ENCODE results near the gene WBP1.

WBP1 gene

DNA sequence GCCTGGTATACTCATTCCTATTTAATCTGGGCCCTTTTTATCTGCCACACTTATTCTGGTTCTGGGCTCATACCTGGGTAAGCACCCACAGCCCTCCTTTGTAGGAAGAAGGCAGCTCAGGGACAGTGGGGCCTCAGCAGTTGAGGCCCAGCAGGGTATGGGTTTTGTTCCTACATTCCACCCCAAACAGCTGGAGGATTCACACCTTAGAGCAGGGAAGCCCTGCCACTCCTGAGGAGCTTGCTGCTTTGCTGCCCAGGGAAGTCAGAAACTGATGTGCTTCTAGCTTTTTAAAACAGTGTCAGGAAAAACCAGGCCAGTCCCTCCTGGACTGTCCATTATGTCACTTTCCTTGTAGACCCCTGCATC, 42.3 kb downstream of the WBP1 start:
- Histone ChIP-seq H3K18ac (ENCODE audit: low read length) (no peak overlapping the region), H3K79me1 (ENCODE audit: low read length) (no peaks in the 10 kb centered on the region), H3K4ac (ENCODE audit: low read depth, low read length) (no peak overlapping the region), H2BK120ac (ENCODE audit: low read depth, low read length) (no peak overlapping the region), H3K36me3 (ENCODE audit: control insufficient read depth, insufficient read depth, low read length) (no peaks in the 10 kb centered on the region), H4K5ac (ENCODE audit: low read length) (no peak overlapping the region), H4K8ac (ENCODE audit: low read depth, low read length) (no peak overlapping the region), H2BK15ac (replicated peaks; ENCODE audit: low read depth) (no peak overlapping the region), H3K27ac (ENCODE audit: low read depth, low read length) (no peak overlapping the region), H3K4me3 (ENCODE audit: low read length) (no peak overlapping the region), H3K79me2 (ENCODE audit: control insufficient read depth, insufficient read depth, low read length) (no peaks in the 10 kb centered on the region), H3K56ac (ENCODE audit: low read length) (no peak overlapping the region), H3K4me2 (ENCODE audit: low read length) (no peak overlapping the region), H3K23ac (ENCODE audit: low read length) (no peak overlapping the region), H3K27me3 (ENCODE audit: insufficient read depth, low read length, poor library complexity) (peaks cover 79% of the 10 kb centered on the region), H3K4me1 (ENCODE audit: control insufficient read depth, low read depth, low read length) (peaks cover 3% of the 10 kb centered on the region), H3K9ac (ENCODE audit: low read length) (no peak overlapping the region), H2AK5ac (ENCODE audit: low read length) (no peak overlapping the region), H2BK5ac (ENCODE audit: low read length) (no peak overlapping the region)
- peak; percentile 36 for DNase-seq

DNA sequence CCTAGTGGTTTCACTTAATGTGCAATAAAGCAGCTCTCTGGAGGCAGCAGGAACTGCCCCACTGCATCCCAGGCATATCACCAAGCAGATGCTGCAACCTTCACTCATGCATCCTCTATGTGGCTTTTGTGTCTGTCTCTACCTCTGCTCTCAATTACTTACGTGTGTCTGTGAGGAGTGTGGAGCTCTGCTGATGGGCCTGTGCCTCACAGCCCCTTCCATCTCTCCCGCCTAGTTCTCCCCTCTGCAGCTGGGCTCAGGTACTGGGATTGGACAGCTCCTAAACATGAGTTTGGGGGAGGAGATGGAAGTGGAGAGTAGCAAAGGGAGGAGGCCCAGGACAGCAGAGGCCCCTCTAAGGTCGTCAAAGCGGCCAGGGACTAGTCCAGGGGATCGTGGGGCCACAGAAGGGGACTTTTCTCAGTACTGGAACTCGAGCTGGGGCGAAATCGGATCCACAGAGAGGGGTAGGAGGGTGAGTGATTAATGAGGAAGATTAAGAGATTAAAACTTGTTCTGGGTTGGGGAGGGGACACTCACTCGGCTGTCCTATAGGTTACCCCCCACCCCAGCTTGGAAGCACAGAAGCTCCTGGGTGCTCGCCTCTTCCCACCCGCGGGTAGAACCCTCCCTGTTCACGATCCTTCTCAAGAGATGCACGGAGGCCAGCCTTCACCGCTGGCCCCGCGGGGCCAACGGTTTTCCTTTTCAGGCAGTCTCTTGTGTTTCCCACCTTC, 43.3 kb downstream of the WBP1 start:
- peak; percentile 57 for DNase-seq
- H4K5ac ChIP-seq (ENCODE audit: low read length): no peak overlapping the region
- no peak overlapping the region for H3K9ac ChIP-seq (ENCODE audit: low read length)
- H3K27me3 ChIP-seq (ENCODE audit: insufficient read depth, low read length, poor library complexity): peaks cover 77% of the 10 kb centered on the region
- no peak overlapping the region for H3K4me3 ChIP-seq (ENCODE audit: low read length)
- H3K79me2 ChIP-seq (ENCODE audit: control insufficient read depth, insufficient read depth, low read length): no peaks in the 10 kb centered on the region
- H3K27ac ChIP-seq (ENCODE audit: low read depth, low read length): no peak overlapping the region
- no peak overlapping the region for H2BK5ac ChIP-seq (ENCODE audit: low read length)
- H2BK120ac ChIP-seq (ENCODE audit: low read depth, low read length): no peak overlapping the region
- WGBS (ENCODE audit: extremely low coverage, insufficient coverage, low lambda C conversion rate): no CpG with 5 or more reads among the region's 18 CpGs
- H2BK15ac ChIP-seq (replicated peaks; ENCODE audit: low read depth): no peak overlapping the region
- H2AK5ac ChIP-seq (ENCODE audit: low read length): no peak overlapping the region
- H4K8ac ChIP-seq (ENCODE audit: low read depth, low read length): no peak overlapping the region
- H3K4me1 ChIP-seq (ENCODE audit: control insufficient read depth, low read depth, low read length): peaks cover 3% of the 10 kb centered on the region
- H3K23ac ChIP-seq (ENCODE audit: low read length): no peak overlapping the region
- H3K4ac ChIP-seq (ENCODE audit: low read depth, low read length): no peak overlapping the region
- H3K18ac ChIP-seq (ENCODE audit: low read length): no peak overlapping the region
- no peak overlapping the region for H3K4me2 ChIP-seq (ENCODE audit: low read length)
- H3K56ac ChIP-seq (ENCODE audit: low read length): no peak overlapping the region
- H3K79me1 ChIP-seq (ENCODE audit: low read length): no peaks in the 10 kb centered on the region
- no peaks in the 10 kb centered on the region for H3K36me3 ChIP-seq (ENCODE audit: control insufficient read depth, insufficient read depth, low read length)

DNA sequence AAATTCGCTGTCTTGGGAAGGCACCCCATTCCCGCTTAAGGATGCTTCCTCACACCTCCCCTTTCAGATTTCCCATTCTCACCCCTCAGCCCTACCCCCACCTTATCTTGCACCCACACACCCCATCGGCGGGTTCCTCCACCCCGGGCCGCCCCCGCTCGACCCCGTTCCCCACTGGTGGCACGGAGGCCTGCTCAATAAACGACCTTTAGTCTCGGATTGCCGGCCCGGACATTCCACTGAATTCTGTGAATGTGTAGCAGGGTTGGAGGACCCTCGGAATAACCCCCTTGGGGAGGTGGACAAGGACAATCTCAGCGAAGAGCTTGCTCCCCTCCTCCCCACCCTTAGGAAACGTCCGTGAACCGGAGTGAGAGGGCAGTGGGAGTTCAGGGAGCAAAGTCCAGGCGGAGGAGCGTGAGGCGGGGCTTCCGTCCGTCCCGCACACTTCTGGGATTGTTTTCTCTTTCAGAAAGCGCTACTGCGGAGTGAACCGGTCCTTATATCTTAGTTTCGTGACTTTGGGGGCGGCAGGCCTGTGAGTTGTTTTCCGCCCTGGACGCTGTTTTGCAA, 44.0 kb downstream of the WBP1 start:
- H3K4me1 ChIP-seq (ENCODE audit: control insufficient read depth, low read depth, low read length): peaks cover 7% of the 10 kb centered on the region
- H2BK15ac ChIP-seq (replicated peaks; ENCODE audit: low read depth): no peak overlapping the region
- H4K8ac ChIP-seq (ENCODE audit: low read depth, low read length): no peak overlapping the region
- H3K23ac ChIP-seq (ENCODE audit: low read length): peak overlapping the region; percentile 48
- no CpG with 5 or more reads among the region's 32 CpGs for WGBS (ENCODE audit: extremely low coverage, insufficient coverage, low lambda C conversion rate)
- H3K4me2 ChIP-seq (ENCODE audit: low read length): peak overlapping the region; percentile 20
- H2BK5ac ChIP-seq (ENCODE audit: low read length): no peak overlapping the region
- no peaks in the 10 kb centered on the region for H3K79me2 ChIP-seq (ENCODE audit: control insufficient read depth, insufficient read depth, low read length)
- peaks cover 70% of the 10 kb centered on the region for H3K27me3 ChIP-seq (ENCODE audit: insufficient read depth, low read length, poor library complexity)
- H3K36me3 ChIP-seq (ENCODE audit: control insufficient read depth, insufficient read depth, low read length): no peaks in the 10 kb centered on the region
- no peak overlapping the region for H2BK120ac ChIP-seq (ENCODE audit: low read depth, low read length)
- H3K18ac ChIP-seq (ENCODE audit: low read length): no peak overlapping the region
- H3K27ac ChIP-seq (ENCODE audit: low read depth, low read length): no peak overlapping the region
- H3K79me1 ChIP-seq (ENCODE audit: low read length): no peaks in the 10 kb centered on the region
- peak overlapping the region; percentile 81 for H3K56ac ChIP-seq (ENCODE audit: low read length)
- peak overlapping the region; percentile 18 for H3K4me3 ChIP-seq (ENCODE audit: low read length)
- H3K4ac ChIP-seq (ENCODE audit: low read depth, low read length): no peak overlapping the region
- no peak overlapping the region for H2AK5ac ChIP-seq (ENCODE audit: low read length)
- H3K9ac ChIP-seq (ENCODE audit: low read length): peak overlapping the region; percentile 46
- no peak overlapping the region for H4K5ac ChIP-seq (ENCODE audit: low read length)
- no peak for DNase-seq

DNA sequence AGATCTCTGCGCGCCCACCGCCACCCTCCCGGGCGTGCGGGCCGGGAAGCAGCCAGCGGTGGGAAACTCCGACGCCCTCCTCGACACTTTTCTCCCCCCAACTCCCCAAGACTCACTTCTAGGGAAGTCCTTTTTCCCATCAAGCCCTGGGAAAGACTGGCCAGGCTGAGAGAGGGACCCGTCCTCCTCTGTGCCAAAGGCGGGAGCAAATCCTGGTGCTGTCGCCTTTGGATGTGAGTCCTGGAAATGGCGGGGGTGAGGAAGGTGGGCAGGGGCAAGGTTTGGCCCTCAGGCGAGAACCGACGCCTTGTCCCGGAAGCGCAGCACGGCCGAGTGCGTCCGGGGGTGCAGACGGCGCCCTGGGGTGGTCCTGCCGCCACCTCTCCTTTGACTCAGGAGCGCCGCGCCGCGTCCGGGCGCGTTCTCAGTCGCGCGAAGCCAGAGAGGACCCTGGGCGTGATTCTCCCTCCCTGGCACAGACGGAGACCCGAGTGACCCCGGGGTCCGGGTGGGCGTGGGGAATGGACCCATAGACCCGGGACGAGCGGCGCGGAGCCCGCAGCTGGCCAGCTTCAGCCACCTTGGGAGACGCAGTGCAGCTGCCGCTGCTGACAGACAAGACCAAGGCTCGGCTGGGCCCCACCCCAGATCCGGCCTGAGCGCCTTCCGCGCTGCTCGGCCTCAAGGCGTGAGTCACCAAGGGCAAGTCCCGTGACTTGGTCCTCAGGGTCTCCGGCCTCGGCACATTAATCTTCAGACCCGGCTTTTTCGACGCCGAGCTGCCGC, 44.7 kb downstream of the WBP1 start:
- Histone ChIP-seq H3K18ac (ENCODE audit: low read length) (peak overlapping the region; percentile 22), H3K27me3 (ENCODE audit: insufficient read depth, low read length, poor library complexity) (peaks cover 63% of the 10 kb centered on the region), H2AK5ac (ENCODE audit: low read length) (no peak overlapping the region), H2BK5ac (ENCODE audit: low read length) (no peak overlapping the region), H2BK120ac (ENCODE audit: low read depth, low read length) (no peak overlapping the region), H3K36me3 (ENCODE audit: control insufficient read depth, insufficient read depth, low read length) (no peaks in the 10 kb centered on the region), H3K4me1 (ENCODE audit: control insufficient read depth, low read depth, low read length) (peaks cover 7% of the 10 kb centered on the region), H3K27ac (ENCODE audit: low read depth, low read length) (no peak overlapping the region), H4K8ac (ENCODE audit: low read depth, low read length) (no peak overlapping the region), H3K9ac (ENCODE audit: low read length) (peak overlapping the region; percentile 46), H2BK15ac (replicated peaks; ENCODE audit: low read depth) (no peak overlapping the region), H3K79me2 (ENCODE audit: control insufficient read depth, insufficient read depth, low read length) (no peaks in the 10 kb centered on the region), H3K79me1 (ENCODE audit: low read length) (no peaks in the 10 kb centered on the region), H3K4ac (ENCODE audit: low read depth, low read length) (no peak overlapping the region), H4K5ac (ENCODE audit: low read length) (no peak overlapping the region), H3K56ac (ENCODE audit: low read length) (peak overlapping the region; percentile 81), H3K4me2 (ENCODE audit: low read length) (peak overlapping the region; percentile 20), H3K4me3 (ENCODE audit: low read length) (peak overlapping the region; percentile 18), H3K23ac (ENCODE audit: low read length) (no peak overlapping the region)
- peak; percentile 78 for DNase-seq
- WGBS (ENCODE audit: extremely low coverage, insufficient coverage, low lambda C conversion rate): no CpG with 5 or more reads among the region's 67 CpGs

DNA sequence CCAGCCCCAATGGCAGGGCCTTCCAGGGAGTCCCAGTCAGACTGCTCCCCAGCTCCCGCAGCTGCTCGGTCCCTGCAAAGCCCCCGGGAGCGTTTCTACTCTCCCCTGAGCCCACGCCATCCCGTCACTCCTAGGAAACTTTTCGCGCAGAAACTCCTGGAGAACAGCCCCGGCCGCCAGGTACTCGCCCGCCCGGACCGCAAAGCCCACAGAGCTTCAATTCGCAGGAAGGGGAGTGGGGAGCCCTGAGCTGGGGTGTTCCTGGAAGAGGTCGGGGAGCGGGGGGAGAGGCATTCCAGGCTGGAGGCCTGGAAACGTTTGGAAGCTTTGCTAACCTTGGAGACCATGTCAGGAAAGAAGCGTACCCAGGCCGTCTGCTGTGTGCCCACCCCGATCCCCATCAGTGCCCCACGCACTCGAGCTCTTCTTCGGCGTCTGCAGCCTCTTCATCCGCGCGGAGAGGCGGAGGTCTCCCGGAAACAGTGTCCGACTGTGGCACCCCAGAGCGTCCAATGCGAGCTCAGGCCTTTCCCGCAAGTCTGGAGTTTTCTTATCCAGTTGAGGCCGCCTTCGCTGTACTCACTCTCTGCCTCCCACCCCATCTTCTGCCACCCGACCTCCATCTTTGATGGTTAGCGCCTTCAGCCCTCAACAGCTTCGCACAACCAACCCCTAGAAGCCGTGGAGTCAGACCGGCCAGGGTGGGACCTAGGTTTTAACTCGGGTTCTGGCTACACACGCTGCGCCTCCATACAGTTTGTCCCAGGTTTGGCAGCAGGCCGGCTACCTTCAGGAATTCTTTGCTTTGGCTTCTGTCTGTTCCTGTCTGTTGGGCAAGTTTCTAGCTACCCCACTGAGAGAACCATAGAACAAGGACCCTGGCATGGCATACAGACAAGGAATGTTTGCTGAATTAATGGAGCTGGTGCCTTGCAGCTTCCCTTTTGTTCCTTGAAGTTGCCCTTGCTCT, 45.6 kb downstream of the WBP1 start:
- DNase-seq: no peak
- no peaks in the 10 kb centered on the region for H3K79me2 ChIP-seq (ENCODE audit: control insufficient read depth, insufficient read depth, low read length)
- peak overlapping the region; percentile 14 for H3K4me3 ChIP-seq (ENCODE audit: low read length)
- H2BK15ac ChIP-seq (replicated peaks; ENCODE audit: low read depth): no peak overlapping the region
- no peak overlapping the region for H4K8ac ChIP-seq (ENCODE audit: low read depth, low read length)
- no peaks in the 10 kb centered on the region for H3K36me3 ChIP-seq (ENCODE audit: control insufficient read depth, insufficient read depth, low read length)
- no peaks in the 10 kb centered on the region for H3K79me1 ChIP-seq (ENCODE audit: low read length)
- peaks cover 56% of the 10 kb centered on the region for H3K27me3 ChIP-seq (ENCODE audit: insufficient read depth, low read length, poor library complexity)
- H3K4ac ChIP-seq (ENCODE audit: low read depth, low read length): no peak overlapping the region
- H2AK5ac ChIP-seq (ENCODE audit: low read length): no peak overlapping the region
- no CpG with 5 or more reads among the region's 45 CpGs for WGBS (ENCODE audit: extremely low coverage, insufficient coverage, low lambda C conversion rate)
- H3K23ac ChIP-seq (ENCODE audit: low read length): no peak overlapping the region
- H4K5ac ChIP-seq (ENCODE audit: low read length): no peak overlapping the region
- H3K18ac ChIP-seq (ENCODE audit: low read length): peak overlapping the region; percentile 22
- peak overlapping the region; percentile 81 for H3K56ac ChIP-seq (ENCODE audit: low read length)
- no peak overlapping the region for H2BK120ac ChIP-seq (ENCODE audit: low read depth, low read length)
- H3K4me2 ChIP-seq (ENCODE audit: low read length): peak overlapping the region; percentile 20
- H3K27ac ChIP-seq (ENCODE audit: low read depth, low read length): no peak overlapping the region
- no peak overlapping the region for H2BK5ac ChIP-seq (ENCODE audit: low read length)
- peak overlapping the region; percentile 46 for H3K9ac ChIP-seq (ENCODE audit: low read length)
- H3K4me1 ChIP-seq (ENCODE audit: control insufficient read depth, low read depth, low read length): peaks cover 6% of the 10 kb centered on the region
